RWPE1 (cell line): ENCODE results near the gene SIAH3.

ENCODE experiments used
- CTCF ChIA-PET: fragments of 350-600 bp; sonication (Branson Sonifier 250); formaldehyde crosslinking; extraction: SDS; loops from one replicate; lab custom pipeline; 2021; lab: Yijun Ruan, JAX
- POLR2A ChIA-PET: fragments of 400-600 bp; formaldehyde crosslinking; extraction: SDS; loops from one replicate; lab custom pipeline; 2020; ENCODE audit warnings: antibody characterized with exemption; ENCODE audit not compliant: low non-redundant PET; lab: Yijun Ruan, JAX
- DNase-seq: peaks from one replicate; pipeline ENCODE4 v3.0.0; 2012; ENCODE audit warnings: low spot score
- H3K27ac ChIP-seq: fragments of 450-650 bp; 2 replicates; pipeline ENCODE4 v1.5.1; 2017
- TF ChIP-seq, protein P1 (sequence below): fragments of 450-650 bp; conservative IDR thresholded peaks from 2 replicates; pipeline ENCODE4 v1.5.1; 2017; ENCODE audit warnings: low read depth, mild to moderate bottlenecking

SIAH3 gene

DNA sequence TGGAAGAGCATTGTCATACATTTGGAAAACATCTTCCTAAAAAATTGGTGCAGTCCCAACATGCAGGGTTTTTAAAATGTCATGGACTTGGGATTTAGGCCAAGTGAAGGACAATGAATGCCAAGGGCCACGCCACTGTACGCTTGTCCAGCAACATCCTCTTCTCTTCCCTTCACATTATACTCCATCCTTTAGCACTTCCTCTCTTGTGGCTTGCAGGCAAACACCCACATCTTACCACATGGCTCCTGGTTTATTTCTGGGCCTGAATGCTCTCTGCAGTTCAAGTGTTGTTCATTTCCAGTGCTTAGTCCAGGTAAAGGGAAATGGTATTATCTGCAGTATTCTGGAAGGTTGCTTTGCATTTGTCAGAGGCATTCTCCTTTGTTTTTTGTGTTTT lies 104.5 kb downstream of the SIAH3 start:
- POLR2A ChIA-PET: no interaction called here
- CTCF ChIA-PET: no interaction called here
- H3K27ac ChIP-seq: no peak overlapping the region
- DNase-seq: no peak
- TF ChIP-seq, protein P1, sequence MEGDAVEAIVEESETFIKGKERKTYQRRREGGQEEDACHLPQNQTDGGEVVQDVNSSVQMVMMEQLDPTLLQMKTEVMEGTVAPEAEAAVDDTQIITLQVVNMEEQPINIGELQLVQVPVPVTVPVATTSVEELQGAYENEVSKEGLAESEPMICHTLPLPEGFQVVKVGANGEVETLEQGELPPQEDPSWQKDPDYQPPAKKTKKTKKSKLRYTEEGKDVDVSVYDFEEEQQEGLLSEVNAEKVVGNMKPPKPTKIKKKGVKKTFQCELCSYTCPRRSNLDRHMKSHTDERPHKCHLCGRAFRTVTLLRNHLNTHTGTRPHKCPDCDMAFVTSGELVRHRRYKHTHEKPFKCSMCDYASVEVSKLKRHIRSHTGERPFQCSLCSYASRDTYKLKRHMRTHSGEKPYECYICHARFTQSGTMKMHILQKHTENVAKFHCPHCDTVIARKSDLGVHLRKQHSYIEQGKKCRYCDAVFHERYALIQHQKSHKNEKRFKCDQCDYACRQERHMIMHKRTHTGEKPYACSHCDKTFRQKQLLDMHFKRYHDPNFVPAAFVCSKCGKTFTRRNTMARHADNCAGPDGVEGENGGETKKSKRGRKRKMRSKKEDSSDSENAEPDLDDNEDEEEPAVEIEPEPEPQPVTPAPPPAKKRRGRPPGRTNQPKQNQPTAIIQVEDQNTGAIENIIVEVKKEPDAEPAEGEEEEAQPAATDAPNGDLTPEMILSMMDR: no peak

DNA sequence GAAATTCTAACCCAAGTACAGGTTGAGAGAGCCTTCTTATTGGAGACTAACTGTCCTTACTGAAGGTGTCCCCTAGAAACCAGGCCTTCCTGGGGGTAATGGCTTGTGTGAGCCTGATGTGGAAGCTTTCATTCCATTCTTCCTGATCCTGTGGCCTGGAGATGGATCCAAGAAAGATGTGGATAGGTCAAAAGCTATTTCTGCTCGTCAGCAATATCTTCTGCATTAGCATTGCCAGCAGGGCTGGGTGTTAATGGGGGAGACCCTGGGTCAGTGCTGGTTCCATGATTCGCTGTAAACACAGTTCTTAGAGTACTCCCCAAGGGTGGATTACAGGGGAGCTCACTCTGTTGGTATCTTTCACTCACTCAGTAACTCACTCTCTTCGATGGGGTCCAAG lies 106.6 kb downstream of the SIAH3 start:
- no peak overlapping the region for H3K27ac ChIP-seq
- no peak for DNase-seq
- ChIA-PET POLR2A (no interaction called here), CTCF (no interaction called here)
- TF ChIP-seq, protein P1: no peak

DNA sequence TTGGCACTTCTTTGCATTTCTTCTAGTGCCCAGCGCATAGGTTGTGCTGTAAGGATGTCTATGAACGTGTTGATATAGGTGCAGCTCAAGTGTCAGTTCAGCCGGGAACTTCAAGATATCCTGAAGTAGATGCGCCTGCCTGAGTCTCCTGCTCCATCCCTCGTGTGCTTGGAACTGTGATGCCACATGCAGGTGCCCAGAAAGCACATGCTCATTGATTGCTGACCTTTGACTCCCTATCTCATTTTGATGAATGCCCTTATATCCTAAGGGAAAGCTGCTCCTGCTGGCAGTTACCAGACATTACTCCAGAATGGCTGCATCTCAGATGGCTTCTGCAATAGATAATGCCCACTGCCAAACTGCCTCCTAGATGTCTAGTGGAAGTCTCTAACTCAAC lies 108.6 kb downstream of the SIAH3 start:
- CTCF ChIA-PET: no interaction called here
- no peak for DNase-seq

DNA sequence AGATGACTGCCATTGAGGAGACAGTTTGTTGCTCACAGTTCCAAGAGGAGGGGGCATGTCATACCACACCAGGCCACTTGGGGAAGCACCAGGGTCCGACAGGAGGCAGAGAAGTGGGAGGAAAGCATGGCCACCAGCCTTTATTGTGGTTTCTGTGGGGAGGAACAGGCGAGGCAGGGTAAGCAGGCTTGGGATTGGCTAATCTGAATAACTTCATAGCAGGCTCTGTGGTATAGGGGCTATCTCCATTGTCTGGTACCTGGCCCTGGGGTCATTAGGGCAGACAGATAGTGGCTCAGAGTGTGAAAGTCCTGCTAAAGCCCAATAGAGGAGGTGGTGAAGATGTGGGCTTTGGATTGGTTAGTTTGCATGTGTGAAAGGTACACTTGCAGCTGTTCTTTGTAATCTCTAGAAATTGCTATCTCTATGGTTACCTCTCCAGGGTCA lies 114.0 kb downstream of the SIAH3 start:
- POLR2A ChIA-PET: no interaction called here
- CTCF ChIA-PET: no interaction called here
- DNase-seq: no peak
- H3K27ac ChIP-seq: no peak overlapping the region
- TF ChIP-seq, protein P1: no peak

More for the DNA sequence above, 108.6 kb downstream of the SIAH3 start:
- TF ChIP-seq, protein P1: no peak
- POLR2A ChIA-PET: no interaction called here
- H3K27ac ChIP-seq: no peak overlapping the region

DNA sequence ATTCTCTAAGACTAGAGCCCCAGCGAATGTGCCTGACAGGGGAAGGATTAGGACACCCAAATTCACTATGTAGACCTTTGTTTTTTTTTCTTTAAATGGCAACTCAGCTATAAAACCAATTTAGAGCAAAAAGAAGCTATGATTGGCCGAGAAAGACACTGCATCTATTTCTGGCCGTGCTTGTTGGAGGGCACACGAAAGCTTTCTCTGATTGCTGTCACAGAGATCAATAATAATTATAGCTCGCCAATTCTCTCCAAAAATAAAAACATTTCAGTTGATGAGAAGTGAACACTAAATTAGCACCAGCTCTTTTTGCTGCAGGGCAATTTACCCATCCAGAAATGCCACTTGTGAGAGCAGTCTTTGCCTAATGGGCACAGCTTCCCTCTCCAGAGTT lies 118.2 kb downstream of the SIAH3 start:
- no peak for DNase-seq
- ChIA-PET POLR2A (no interaction called here), CTCF (interaction anchor here (1.2 kb wide), 1 partner anchor 110 kb away, joined by 3 read pairs; no protein-coding TSS in a partner anchor)
- no peak overlapping the region for H3K27ac ChIP-seq
- TF ChIP-seq, protein P1: no peak

DNA sequence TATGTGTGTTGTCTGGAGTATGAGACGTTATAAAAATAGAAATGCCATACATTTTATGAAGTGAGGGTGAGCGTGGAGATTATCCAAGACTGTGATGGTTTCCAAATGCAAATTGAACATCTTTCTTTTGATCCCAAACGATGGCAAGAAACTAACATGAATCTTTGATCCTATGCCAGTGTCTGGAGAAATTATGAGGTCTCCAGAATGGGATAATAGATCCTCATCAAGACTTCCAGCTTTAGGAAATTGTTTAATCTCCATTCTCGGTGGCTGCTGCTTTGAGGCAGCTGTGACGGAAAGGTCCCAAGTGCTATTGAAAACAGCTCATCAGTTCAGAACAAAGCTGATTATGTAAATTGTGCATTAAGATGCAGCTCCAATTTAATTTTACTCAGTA lies 118.6 kb downstream of the SIAH3 start:
- no peak overlapping the region for H3K27ac ChIP-seq
- TF ChIP-seq, protein P1: no peak
- DNase-seq: no peak
- POLR2A ChIA-PET: no interaction called here
- CTCF ChIA-PET: interaction anchor here (1.2 kb wide), 1 partner anchor 109 kb away, joined by 3 read pairs; no protein-coding TSS in a partner anchor
